HG03521 (cell line): Measurements from ENCODE around the gene RPS15A.
"Not testable (repeated sequence)": the region's sequence is repeated elsewhere in the genome, so short reads cannot be mapped to it uniquely, and the experiment has no call there.

Experiments
- ATAC-seq: cut with Tn5 transposase; IDR thresholded peaks from one replicate; pipeline ENCODE4 v1.9.1; 2021; ENCODE audit warnings: mild to moderate bottlenecking, moderate library complexity; ENCODE audit not compliant: unreplicated experiment

RPS15A gene

DNA sequence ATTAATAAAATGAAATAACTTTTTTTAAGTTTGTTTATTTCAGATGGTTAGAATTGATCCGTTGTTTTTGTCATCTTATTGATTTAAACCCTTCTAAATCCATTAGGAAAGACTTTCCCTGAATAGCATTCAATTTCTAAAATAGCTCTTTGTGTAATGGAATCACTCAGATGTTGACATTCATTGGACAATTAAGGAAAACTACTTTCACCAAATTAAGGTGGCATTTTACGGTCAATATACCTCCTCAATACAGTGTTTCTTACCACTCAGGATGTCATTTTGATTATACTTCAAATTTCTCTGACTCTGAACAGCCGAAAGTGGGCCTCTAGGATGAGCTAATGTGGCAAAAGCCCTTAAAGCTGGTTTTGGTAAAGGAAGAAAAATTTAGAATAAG lies 9.4 kb upstream of the RPS15A start:
- no peak for ATAC-seq

DNA sequence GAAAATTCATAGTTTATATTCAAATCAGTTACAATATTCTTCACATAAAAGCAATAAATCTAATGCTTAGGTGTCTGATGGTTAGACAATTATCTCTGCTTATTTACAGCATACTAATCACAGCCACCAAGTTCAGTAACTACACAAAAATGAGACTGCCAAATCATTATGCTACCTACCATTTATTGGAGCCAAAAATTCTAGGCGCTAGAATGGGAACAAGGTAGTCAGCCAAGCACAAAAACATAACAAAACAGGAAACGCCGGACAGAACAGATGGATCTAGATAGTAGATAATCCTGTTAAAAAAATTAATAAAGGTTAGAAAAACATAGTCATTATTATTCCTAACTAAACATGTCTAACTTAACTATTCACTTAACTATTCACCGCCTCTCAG lies 7.6 kb upstream of the RPS15A start:
- no peak for ATAC-seq

DNA sequence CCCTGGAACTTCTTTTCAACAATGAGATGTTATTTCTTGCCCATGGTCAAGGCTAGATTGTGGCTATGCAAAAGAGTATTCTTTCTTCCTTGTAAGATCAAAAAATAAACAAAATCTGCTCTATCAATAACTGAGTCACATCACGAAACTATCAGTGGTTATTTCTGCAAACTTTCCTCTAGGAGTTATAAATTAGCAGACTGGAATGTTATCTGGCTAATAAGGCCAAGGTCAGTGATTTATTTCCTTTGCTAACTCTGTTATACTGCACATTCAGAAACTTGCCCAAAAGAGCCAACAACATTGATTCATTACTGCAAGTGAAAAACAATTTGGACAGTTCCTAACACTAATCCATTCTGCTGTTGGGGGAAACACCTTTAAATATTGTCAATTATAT lies 6.2 kb upstream of the RPS15A start:
- no peak for ATAC-seq

DNA sequence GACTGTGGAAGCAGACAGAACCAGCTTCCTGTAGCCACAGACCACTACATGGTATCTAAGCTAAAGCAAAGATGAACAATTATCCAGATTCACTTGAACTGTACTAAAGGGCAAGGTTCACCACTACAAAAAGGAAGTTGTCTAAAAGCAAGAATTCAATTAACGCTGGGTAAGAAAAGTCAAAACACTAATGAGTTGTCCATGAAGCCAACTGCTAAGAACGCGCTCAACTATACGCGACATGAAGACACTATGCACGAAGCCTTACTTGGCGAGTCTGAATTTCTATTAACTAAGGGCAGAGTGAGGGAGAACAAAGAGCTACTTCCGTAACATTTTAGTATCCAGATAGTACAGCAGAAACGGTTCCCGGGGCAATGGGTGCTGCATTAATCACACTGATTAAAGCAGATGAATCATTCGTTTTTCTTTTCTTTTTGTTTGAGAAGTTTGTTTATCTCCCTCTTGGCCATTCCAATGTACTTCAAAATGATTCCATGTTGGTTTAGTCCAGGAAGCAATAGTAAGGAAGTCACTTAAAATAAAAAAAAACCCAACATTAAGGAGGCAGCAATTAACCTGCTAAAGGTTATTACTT lies 2.8 kb upstream of the RPS15A start:
- ATAC-seq: no peak

DNA sequence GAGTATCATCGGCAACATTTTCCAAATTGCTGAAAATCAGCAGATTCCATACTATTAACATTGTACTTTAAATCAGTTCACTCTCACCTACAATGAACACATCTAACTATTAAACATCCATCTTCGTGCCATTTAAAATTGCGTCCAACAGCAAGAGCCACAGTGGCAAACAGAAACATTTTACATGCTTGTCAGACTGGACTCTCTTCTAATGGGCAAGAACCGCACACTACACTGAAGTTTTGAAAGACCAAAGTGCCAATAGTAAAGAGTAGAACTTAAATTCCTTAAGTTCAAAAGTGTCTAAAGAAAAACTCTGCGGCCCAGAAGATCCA lies 652 bp downstream of the RPS15A start:
- ATAC-seq: no peak

DNA sequence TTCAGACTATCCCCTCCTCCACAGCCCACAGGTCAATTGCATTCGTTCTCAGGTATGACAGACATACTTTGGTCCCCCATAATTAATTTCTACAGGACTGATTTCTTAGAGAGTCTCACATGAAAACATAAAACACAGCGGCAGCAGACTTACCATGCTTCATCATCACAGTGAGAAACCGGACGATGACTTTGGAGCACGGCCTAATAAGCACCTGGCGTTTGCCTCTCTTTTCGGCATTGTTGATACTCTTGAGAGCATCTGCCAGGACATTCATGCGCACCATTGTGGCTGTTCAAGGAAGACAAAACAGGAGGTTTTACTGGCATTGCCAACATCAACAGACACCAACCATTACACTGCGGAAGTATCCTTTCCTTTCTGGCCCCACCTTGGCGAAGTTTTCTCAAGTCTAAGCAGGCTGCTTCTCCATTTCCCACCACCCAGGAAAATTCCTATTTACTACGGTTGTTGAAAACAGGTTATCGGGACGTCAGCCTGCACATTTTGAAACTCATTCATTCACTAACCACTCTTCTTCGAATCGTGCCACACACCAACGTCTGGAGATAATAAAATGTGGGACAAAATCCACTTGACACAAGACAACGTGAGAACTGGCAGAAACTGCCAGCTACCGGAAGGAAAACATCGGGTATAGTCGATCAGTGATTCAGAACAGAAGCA lies 1.2 kb downstream of the RPS15A start:
- ATAC-seq: no peak

DNA sequence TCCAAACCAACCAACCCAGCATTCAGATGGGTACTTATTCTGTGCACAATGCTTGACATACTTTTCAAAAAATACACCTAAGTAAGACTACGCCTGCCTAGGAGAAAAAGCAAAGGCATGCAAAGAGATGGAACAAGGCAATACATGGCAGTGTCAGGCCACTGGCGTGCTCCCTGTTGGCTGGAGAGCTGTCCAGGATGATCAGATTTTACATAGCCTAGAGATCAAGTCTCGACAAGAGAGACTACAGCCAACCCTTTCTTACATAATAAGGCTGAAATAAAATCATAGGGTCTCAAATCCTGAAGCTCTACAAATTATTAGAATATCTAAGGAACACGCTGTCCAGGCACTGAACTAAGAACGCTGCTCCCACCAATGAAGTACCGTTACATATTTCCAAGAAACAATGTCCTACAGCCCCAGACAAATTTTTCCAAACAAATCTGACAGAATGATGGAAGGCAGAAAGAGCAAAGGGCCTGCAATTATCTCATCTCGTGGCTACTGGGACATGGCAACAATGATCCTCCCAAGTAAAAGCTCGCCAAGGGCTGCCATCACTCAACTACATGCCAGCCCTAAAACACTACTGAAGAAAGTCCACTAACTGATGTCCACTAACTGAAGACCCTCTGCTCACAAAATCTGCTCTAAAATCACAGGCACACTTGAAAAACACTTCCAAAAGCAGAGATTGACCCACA lies 5.1 kb downstream of the RPS15A start:
- ATAC-seq: no peak

DNA sequence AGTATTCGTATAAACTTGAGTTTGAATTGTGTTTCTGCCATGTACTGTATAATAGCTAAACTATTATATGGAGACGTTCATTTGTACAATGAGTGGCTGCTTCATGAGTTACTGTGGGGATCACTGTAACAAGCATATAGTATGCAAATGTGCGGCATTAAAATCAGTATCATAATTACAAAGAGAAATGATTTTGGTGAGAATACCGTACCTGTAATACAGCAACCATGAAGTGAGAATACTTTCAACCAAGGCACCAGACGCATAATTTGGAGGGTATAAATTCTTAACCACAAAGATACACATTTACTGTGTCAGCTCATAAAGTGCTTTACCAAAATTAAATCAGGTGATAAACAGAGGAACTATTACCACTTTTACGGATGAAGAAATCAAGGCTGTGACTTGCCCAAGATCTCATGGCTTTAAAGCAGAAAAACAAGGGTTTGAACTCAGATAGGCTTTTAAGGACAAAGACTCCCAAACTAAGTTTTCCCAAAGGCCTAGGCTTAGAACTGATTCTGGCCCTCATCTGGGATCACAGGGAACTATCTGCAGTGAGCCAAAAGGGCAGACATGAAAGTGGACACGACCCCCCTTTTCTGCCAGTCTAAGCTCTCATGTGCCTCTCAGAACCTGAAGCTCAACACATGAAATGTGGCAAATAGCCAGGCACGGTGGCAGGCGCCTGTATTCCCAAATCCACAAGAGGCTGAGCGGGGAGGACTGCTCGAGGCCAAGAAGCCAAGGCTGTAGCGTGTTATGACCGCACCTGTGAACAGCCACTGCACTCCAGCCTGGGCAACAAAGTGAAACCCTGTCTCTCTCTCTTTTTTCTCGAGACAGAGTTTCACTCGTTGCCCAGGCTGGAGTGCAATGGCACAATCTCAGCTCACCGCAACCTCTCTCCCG lies 6.4 kb downstream of the RPS15A start:
- no peak for ATAC-seq

DNA sequence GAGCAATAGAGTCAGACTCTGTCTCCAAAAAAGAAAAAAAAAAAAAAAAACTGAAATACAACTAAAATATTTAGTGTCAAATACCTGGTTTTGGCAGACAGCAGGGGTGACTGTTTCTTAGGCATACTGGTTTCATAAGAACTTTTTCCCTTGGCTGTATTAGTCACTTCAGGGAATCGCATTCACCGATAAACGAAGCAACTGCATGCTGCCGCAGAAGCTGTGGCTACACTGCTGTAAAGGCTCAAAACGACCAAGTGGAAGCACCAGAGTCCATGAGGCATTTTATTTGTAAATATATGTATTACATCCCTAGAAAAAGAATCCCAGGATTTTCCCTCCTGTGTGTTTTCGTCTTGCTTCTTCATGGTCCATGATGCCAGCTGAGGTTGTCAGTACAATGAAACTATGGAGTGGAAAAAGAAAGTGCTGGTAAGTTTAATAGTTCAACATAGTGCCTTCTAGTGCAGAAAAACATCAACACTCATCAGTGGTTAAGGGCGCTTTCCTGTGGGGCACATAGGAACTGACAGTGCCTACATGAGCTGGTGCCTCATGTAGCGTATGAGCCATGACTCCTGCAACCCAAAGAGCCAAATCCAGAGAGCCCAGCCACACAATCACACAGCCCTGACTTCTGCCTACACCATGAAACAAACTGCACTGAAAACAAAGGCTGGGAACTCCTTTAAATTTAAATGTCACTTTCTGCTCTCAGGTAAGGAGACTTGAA lies 7.3 kb downstream of the RPS15A start:
- no peak for ATAC-seq

DNA sequence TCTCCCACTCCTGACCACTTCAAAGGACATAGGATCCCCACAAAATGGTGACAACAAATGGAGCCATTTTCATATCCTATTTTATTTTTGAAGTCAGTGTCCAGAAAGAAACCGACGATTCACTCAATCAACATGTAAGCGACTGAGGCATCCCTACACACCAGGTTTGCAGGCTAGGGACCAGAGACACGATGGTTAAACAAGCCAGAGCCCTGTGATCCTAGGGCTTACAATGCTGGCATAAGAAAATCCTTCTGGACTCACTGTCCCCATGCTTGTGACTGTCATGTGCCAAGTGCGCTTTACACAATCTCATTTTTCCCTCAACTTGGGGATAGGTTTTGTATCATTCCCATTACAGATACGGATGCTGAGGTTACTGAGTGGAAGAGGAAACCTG lies 8.9 kb downstream of the RPS15A start:
- not testable (repeated sequence) for ATAC-seq

DNA sequence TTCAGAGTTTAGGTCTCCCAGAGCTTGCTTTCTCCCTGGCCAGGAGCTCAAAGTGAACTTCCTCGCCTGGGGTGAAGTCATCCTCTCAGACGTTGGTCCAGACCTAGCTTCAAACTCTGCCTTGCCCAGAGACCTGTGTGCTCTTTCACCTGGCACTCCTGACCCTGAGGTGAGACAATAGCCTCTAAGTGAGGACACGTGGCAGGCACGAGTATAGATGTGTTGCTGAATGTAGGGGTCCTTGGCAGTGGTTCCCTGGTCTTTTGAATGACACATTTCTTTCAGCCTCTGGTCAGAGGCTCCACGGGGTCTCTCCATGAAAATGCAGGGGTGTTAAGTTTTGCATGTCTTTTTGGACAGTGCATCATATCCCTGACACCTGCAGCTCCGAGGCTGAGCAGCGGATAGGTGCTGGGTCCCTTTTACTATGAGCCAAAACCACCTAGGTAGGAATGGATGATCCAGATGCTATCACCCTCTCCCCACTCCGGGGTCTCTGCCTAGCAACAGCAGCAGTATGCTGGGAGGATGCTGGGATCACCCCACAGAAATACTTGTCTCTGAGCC lies 9.6 kb downstream of the RPS15A start:
- ATAC-seq: not testable (repeated sequence)

DNA sequence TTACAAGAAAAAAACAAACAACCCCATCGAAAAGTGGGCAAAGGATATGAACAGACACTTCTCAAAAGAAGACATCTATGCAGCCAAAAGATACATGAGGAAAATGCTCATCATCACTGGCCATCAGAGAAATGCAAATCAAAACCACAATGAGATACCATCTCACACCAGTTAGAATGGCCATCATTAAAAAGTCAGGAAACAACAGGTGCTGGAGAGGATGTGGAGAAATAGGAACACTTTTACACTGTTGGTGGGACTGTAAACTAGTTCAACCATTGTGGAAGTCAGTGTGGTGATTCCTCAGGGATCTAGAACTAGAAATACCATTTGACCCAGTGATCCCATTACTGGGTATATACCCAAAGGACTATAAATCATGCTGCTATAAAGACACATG lies 12.5 kb downstream of the RPS15A start:
- not testable (repeated sequence) for ATAC-seq

DNA sequence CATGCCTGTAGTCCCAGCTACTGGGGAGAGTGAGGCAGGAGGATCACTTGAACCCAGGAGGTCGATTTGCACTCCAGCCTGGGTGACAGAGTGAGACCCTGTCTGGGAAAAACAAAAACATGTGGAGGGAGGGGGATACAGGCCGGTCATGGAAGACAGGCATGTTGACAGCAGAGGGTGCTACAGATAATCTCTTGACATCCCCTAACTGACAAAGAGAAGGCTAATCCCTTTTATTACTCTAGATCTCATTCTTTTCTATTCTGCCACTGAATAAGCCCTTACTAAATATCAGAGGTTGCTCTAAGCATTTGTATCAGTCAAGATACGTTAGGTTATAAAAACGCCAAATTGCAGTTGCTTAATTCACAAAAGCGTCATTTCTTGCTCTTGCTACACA lies 13.8 kb downstream of the RPS15A start:
- not testable (repeated sequence) for ATAC-seq

DNA sequence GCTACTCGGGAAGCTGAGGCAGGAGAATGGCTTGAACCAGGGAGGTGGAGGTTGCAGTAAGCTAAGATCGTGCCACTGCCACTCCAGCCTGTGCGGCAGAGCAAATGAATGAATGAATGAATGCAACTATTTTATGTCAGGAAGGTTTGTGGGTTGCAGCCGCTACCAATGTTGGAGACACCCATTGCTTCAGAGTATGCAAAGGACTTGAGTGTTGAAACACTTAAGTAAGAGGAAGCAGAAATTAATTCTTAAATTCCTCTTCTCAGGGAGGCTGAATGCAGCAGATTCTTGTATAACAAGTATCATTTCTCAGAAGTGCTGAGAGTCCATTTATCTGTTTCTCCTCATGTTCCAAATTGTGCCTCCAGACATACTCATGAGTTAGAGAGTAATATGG lies 15.5 kb downstream of the RPS15A start:
- ATAC-seq: not testable (repeated sequence)

DNA sequence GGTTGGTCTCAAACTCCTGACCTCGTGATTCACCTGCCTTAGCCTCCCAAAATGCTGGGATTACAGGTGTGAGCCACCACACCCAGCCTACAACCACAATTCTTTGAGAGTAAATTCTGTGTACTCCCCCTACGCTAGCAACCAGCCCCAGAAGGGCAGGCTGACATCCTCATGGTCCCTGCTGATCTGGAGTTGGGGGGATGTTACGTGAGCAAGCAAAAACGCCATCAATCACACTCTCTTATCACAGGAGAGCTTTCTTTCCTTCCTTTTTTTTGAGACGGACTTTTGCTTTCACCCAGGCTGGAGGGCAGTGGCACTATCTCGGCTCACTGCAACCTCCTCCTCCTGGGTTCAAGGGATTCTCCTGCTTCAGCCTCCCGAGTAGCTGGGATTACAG lies 18.0 kb downstream of the RPS15A start:
- ATAC-seq: not testable (repeated sequence)

DNA sequence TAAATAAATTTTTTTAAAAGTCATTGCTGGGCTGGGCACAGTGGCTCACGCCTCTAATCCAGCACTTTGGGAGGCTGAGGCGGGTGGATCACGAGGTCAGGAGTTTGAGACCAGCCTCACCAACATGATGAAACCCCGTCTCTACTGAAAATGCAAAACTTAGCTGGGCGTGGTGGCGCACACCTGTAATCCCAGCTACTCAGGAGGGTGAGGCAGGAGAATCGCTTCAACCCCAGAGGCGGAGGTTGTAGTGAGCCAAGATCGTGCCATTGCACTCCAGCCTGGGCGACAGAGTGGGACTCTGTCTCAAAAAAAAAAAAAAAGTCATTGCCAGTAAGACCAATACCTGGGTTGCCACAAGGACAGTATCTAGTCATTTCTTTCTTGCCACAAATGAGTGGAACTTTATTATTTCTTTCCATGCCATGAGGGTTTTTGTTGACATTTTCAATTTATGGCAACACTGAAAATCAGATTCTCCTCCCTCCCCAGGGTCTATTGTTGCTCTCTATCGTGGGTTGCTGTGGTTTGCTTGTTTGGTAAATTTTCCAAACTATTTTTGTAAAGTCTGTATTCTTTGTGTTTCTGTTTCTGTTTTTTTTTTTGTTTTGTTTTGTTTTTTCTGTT lies 19.7 kb downstream of the RPS15A start:
- not testable (repeated sequence) for ATAC-seq

DNA sequence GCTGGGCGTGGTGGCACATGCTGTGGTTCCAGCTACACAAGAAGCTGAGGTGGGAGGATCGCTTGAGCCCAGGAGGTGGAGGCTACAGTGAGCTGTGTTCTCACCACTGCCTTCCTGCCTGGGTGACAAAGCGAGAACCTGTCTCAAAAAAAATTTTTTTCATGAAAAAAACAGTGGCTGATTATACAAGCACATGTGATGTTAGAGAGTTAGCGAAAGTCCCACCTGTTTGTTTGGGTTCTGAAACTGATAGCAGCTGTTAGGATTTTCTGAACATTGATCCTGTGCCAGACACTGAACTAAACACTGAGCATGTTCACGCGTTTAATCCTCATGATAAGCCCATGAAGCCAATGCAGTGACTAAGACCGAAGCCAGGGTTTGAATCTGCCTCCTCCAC lies 22.9 kb downstream of the RPS15A start:
- ATAC-seq: peak; percentile 51

DNA sequence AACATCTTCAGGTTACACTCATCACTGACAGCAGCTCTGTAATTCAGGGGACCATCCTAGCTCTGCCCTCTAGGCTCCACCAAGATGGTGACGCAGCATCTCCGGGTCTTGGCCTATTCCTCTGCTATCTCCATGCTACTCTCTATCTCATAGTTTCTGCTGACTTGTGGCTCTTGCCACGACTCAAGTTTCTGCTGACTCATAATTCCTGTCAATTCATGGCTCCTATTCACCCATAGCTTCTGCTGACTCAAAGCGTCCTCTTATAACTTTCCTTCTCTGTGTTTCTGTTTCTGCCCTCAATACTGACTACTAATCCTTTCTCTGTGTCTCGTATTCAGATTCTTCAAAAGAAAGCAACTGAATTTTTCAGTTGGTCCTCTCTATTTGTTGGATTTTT lies 27.4 kb downstream of the RPS15A start:
- peak; percentile 41 for ATAC-seq

DNA sequence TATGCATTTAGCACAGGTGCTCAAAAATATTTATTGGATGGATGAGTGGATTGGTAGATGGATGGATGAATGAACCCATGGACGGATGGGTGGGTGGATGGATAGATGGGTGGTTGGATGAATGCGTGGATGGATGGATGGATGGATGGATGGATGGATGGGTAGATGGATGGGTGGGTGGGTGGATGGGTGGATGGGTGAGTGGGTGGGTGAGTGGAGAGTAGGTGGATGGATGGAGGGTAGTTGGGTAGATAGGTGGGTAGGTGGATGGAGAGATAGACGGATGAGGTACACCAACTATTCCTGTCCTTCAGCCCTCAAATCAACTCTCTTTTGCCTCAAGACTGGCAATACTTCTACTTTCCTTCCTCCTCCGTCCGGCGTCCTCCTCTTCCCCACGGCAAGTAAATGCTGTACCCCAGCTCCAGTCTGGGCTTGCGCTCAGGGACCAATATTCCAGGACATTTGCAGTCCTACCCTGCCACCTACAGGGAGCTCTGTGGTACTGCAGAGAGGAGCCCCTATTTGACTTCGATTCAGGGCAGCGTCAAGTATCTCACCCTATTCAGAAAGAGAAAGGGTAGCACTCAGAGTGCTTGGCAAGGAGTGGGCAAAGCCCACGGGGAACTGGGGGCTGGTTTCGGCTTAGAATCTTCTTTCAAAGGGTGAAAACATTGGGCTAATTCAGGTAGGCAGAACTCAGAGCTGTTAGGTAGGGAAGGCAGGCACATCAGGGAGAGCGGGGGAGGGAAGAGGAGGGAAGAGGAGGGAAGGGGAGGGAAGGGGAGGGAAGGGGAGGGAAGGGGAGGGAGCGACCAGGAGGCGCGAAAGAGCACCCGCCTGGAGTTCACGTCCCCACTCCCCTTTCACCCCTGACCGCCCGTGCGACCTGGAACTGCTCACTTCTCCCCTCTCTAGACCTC lies 30.3 kb downstream of the RPS15A start:
- ATAC-seq: peak; percentile 65
